Osteoblast (primary cell): ENCODE data around the gene DIP2C. TPM values are rescaled to one million over a fixed set of nuclear protein-coding genes. Genes with fewer than 3 reads are reported as not detected.

Experiments used
- DNase-seq: peaks from one replicate; pipeline ENCODE4 v3.0.0; 2011; ENCODE audit warnings: low spot score, mixed read lengths; ENCODE audit not compliant: insufficient read length; ENCODE audit errors: missing footprints
- H2AFZ ChIP-seq: 2 replicates; pipeline ENCODE4 v1.6.0; 2011; ENCODE audit warnings: mild to moderate bottlenecking, low read length
- H3K27ac ChIP-seq: 2 replicates; pipeline ENCODE4 v1.5.1; 2011; ENCODE audit warnings: mild to moderate bottlenecking, low read depth, low read length, moderate library complexity
- H3K27me3 ChIP-seq: 2 replicates; pipeline ENCODE4 v1.6.0; 2012; ENCODE audit warnings: mild to moderate bottlenecking, control low read depth, inconsistent platforms, low read length, moderate library complexity; ENCODE audit not compliant: insufficient read depth
- H3K36me3 ChIP-seq: 2 replicates; pipeline ENCODE4 v1.5.1; 2011; ENCODE audit warnings: mild to moderate bottlenecking, low read length, control low read depth, moderate library complexity; ENCODE audit not compliant: insufficient read depth
- H3K4me1 ChIP-seq: 2 replicates; pipeline ENCODE4 v1.5.1; 2011; ENCODE audit warnings: mild to moderate bottlenecking, low read length, control low read depth, moderate library complexity; ENCODE audit not compliant: insufficient read depth
- H3K4me2 ChIP-seq: 2 replicates; pipeline ENCODE4 v1.6.0; 2011; ENCODE audit warnings: mild to moderate bottlenecking, low read length; ENCODE audit not compliant: insufficient read depth
- H3K4me3 ChIP-seq: fragments of 200-600 bp; sonication (generic); 3 replicates; pipeline ENCODE4 v1.5.1; 2012; ENCODE audit warnings: mild to moderate bottlenecking, low read length, inconsistent platforms; ENCODE audit not compliant: insufficient read depth
- H3K79me2 ChIP-seq: 2 replicates; pipeline ENCODE4 v1.6.0; 2012; ENCODE audit warnings: mild to moderate bottlenecking, low read length, control low read depth, inconsistent platforms; ENCODE audit not compliant: insufficient read depth
- H3K9me3 ChIP-seq: 2 replicates; pipeline ENCODE4 v1.5.1; 2011; ENCODE audit warnings: low read depth, low read length, control low read depth
- H4K20me1 ChIP-seq: 2 replicates; pipeline ENCODE4 v1.6.0; 2012; ENCODE audit warnings: mild to moderate bottlenecking, low read length, control low read depth; ENCODE audit not compliant: insufficient read depth
- total RNA-seq: library from RNA; depleted of rRNA; stranded (reverse); fragments of >200 nt; gene quantifications from 2 replicates; pipeline ENCODE4 v1.2.3, GENCODE V29; 2012
- TF ChIP-seq, protein P1 (sequence below): IDR thresholded peaks from 2 replicates; pipeline ENCODE4 v1.5.1; 2011; ENCODE audit warnings: mild to moderate bottlenecking, low read depth, low read length, moderate library complexity; ENCODE audit errors: extremely low read depth

The DIP2C gene
- total RNA-seq, 1 donor = 36.9 TPM

DNA sequence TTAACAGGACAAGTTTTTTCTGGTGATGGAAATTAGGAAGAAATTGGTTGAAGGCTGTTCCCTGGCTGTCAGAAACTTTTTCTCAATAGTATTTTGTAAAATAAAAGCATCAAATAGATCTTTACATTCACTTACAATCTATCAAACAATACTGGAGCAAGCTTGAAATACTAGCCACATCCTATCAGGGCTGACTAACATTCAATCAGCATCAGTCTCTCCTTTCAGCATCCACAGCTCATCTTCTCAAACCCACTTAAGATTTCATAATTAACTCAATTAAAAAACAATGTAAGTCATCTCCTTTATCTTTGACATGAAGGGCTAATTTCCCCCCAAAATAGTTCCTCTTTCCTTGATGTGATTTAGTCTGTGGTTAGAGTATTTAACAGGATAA, 80.2 kb downstream of the DIP2C start:
- Histone ChIP-seq H3K27me3 (no peaks in the 10 kb centered on the region), H3K36me3 (no peaks in the 10 kb centered on the region), H3K9me3 (no peaks in the 10 kb centered on the region), H3K27ac (peak overlapping the region; percentile 54), H2AFZ (no peak overlapping the region), H3K79me2 (peaks cover 70% of the 10 kb centered on the region), H3K4me2 (no peak overlapping the region), H4K20me1 (peaks cover 12% of the 10 kb centered on the region), H3K4me1 (peaks cover 24% of the 10 kb centered on the region), H3K4me3 (no peak overlapping the region)
- TF ChIP-seq, protein P1, sequence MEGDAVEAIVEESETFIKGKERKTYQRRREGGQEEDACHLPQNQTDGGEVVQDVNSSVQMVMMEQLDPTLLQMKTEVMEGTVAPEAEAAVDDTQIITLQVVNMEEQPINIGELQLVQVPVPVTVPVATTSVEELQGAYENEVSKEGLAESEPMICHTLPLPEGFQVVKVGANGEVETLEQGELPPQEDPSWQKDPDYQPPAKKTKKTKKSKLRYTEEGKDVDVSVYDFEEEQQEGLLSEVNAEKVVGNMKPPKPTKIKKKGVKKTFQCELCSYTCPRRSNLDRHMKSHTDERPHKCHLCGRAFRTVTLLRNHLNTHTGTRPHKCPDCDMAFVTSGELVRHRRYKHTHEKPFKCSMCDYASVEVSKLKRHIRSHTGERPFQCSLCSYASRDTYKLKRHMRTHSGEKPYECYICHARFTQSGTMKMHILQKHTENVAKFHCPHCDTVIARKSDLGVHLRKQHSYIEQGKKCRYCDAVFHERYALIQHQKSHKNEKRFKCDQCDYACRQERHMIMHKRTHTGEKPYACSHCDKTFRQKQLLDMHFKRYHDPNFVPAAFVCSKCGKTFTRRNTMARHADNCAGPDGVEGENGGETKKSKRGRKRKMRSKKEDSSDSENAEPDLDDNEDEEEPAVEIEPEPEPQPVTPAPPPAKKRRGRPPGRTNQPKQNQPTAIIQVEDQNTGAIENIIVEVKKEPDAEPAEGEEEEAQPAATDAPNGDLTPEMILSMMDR = no peak
- DNase-seq = no peak

DNA sequence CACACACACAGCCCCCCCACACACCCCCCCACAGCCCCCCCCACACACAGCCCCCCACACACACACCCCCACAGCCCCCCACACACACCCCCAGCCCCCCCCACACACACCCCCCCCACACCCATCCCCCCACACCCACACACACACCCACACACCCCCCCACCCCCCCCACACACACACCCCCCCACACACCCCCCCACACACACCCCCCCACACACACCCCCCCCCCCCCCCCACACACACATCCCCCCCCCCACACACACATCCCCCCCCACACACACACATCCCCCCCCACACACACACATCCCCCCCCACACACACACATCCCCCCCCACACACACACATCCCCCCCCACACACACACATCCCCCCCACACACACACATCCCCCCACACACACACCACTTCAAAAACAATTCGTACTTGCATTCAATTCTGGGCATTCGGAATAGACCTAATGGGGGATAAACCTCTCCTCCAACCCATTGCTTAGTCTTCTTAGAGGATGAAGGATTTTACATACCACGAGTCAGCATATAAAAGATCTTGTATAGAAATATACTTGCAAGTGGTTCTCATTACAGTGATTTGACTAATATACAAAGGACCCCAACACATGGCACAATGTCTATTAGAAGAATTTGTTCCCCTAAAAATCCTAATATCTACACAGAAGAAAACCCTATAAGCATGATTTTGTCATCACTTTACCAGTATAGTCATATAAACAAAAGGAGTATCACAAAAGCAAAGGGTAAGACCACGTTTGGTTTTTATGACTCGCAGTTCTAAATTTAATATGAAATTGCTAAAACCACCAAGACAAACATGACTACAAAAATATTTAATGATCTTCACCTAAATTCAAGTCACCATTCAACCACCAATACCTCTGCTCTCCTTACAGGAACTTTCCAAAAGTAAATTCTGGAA, 80.9 kb downstream of the DIP2C start:
- DNase-seq = peak; percentile 88
- H2AFZ ChIP-seq = no peak overlapping the region
- no peaks in the 10 kb centered on the region for H3K9me3 ChIP-seq
- H3K27ac ChIP-seq = peak overlapping the region; percentile 54
- no peaks in the 10 kb centered on the region for H3K36me3 ChIP-seq
- TF ChIP-seq, protein P1 = no peak
- H3K4me3 ChIP-seq = no peak overlapping the region
- H3K4me2 ChIP-seq = no peak overlapping the region
- H3K4me1 ChIP-seq = peaks cover 24% of the 10 kb centered on the region
- H3K79me2 ChIP-seq = peaks cover 70% of the 10 kb centered on the region
- no peaks in the 10 kb centered on the region for H3K27me3 ChIP-seq
- H4K20me1 ChIP-seq = peaks cover 6% of the 10 kb centered on the region

DNA sequence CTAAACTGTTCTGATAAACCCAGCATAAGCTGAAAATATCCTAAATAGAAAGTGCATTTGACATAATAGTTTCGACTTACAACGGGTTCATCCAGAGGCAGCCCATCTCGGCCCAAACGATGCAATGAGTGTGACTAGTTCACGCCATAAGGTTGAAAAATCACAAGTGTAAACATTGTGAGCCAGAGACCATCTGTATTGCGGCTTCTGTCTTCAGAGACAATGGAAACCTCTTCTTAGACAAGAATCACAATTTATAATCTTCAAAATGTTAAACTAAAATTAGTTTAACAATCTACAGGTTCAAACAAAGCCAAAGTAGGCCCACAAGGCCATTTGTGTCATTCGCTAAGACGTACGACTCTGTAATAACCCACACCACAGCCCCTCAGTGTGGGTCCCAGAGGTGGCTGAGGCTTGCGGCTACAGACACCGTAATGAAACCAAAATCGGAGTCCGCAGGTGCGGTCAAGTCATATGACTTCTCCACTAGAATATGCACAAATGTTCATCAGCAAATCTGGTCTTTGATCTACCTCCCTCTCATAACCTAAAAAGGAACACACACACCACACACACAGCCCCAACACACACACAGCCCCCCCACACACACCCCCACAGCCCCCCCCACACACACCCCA, 81.8 kb downstream of the DIP2C start:
- H3K27ac ChIP-seq = peak overlapping the region; percentile 48

More for the DNA sequence above, 81.8 kb downstream of the DIP2C start:
- Histone ChIP-seq H3K4me2 (peak overlapping the region; percentile 54), H3K9me3 (no peaks in the 10 kb centered on the region), H2AFZ (no peak overlapping the region), H3K27me3 (no peaks in the 10 kb centered on the region), H3K79me2 (peaks cover 69% of the 10 kb centered on the region), H4K20me1 (peaks cover 6% of the 10 kb centered on the region), H3K36me3 (no peaks in the 10 kb centered on the region), H3K4me1 (peaks cover 24% of the 10 kb centered on the region), H3K4me3 (peak overlapping the region; percentile 52)
- TF ChIP-seq, protein P1 = no peak
- DNase-seq = peak; percentile 90
